Measurements from ENCODE around the gene VTI1A.

DNA sequence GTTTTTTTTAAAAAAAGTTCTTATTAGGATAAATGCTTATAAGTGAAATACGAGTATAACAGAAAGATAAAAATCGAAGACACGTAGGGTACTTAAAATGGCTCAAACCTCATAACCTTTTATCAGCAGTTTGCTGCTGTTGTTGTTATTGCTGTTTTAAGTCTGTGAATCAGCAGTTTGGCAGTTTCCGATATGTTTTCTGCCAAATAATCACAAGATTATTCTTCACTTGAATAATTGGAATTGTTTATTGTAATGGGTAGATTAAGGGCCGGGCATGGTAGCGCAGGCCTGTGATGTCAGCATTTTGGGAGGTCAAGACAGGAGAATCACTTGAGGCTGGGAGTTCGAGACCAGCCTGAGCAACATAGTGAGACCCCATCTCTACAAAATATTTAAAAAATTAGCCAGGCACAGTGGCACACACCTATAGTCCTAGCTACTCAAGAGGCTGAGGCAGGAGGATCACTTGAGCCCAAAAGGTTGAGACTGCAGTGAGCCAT, 177.6 kb downstream of the VTI1A start:
- TF ChIP-seq, protein P1, sequence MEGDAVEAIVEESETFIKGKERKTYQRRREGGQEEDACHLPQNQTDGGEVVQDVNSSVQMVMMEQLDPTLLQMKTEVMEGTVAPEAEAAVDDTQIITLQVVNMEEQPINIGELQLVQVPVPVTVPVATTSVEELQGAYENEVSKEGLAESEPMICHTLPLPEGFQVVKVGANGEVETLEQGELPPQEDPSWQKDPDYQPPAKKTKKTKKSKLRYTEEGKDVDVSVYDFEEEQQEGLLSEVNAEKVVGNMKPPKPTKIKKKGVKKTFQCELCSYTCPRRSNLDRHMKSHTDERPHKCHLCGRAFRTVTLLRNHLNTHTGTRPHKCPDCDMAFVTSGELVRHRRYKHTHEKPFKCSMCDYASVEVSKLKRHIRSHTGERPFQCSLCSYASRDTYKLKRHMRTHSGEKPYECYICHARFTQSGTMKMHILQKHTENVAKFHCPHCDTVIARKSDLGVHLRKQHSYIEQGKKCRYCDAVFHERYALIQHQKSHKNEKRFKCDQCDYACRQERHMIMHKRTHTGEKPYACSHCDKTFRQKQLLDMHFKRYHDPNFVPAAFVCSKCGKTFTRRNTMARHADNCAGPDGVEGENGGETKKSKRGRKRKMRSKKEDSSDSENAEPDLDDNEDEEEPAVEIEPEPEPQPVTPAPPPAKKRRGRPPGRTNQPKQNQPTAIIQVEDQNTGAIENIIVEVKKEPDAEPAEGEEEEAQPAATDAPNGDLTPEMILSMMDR (IDR thresholded peaks at IDR 0.05): no peak
- TF ChIP-seq POLR2A (IDR thresholded peaks at IDR 0.05): no peak

Measured in thyroid gland (tissue), 4 donors.